ENCODE results near the gene VPREB3.

VPREB3 gene

GRCh38 chr22:23754220-23754919, at the start of gene VPREB3:
Gene VPREB3, minus strand, starts transcription at chr22:23754425. Its CDS starts 62 bp downstream, at chr22:23754363.
- DNase-seq = no peak

GRCh38 chr22:23803001-23803819, 49.0 kb upstream of the VPREB3 start:
- DNase-seq = no peak

GRCh38 chr22:23801886-23802377, 47.7 kb upstream of the VPREB3 start:
- DNase-seq = no peak

GRCh38 chr22:23801238-23801821, 47.1 kb upstream of the VPREB3 start:
- no peak for DNase-seq

- DNase-seq = no peak
Observed at GRCh38 chr22:23800297-23801237, 46.3 kb upstream of the VPREB3 start.

GRCh38 chr22:23796461-23796860, 42.2 kb upstream of the VPREB3 start:
- DNase-seq = no peak

- no peak for DNase-seq
Observed at GRCh38 chr22:23793326-23793725, 39.1 kb upstream of the VPREB3 start.

GRCh38 chr22:23791738-23792645, 37.8 kb upstream of the VPREB3 start:
- DNase-seq = no peak

- no peak for DNase-seq
Observed at GRCh38 chr22:23790819-23791737, 36.9 kb upstream of the VPREB3 start.

GRCh38 chr22:23789638-23790037, 35.4 kb upstream of the VPREB3 start:
- no peak for DNase-seq

- DNase-seq = no peak
Observed at GRCh38 chr22:23789121-23789520, 34.9 kb upstream of the VPREB3 start.

- no peak for DNase-seq
Observed at GRCh38 chr22:23787910-23788309, 33.7 kb upstream of the VPREB3 start.

- no peak for DNase-seq
Observed at GRCh38 chr22:23787600-23787896, 33.3 kb upstream of the VPREB3 start.

GRCh38 chr22:23786752-23787599, 32.8 kb upstream of the VPREB3 start, which contains the start of gene SMARCB1:
Gene SMARCB1, plus strand, starts transcription at chr22:23786966. Its CDS starts 204 bp downstream, at chr22:23787170.
- DNase-seq = peak; percentile 84 to 97

- DNase-seq = no peak
Observed at GRCh38 chr22:23786261-23786710, 32.1 kb upstream of the VPREB3 start.

- no peak for DNase-seq
Observed at GRCh38 chr22:23784215-23784732, 30.0 kb upstream of the VPREB3 start.

GRCh38 chr22:23783265-23784150, 29.3 kb upstream of the VPREB3 start:
- no peak for DNase-seq

GRCh38 chr22:23782703-23783102, 28.5 kb upstream of the VPREB3 start:
- no peak for DNase-seq
